Neural progenitor cell (in vitro differentiated cells): ENCODE measurements around the gene TMC8. TPM values are rescaled to one million over a fixed set of nuclear protein-coding genes. Genes with fewer than 3 reads are reported as not detected.

Source experiments
- DNase-seq: peaks from one replicate; pipeline ENCODE4 v3.0.0-alpha.2; 2016; ENCODE audit warnings: low spot score
- H2AFZ ChIP-seq: fragments of 200-600 bp; sonication (generic); replicated peaks from 2 replicates; pipeline ENCODE4 v1.6.1; 2016; ENCODE audit warnings: antibody characterized with exemption
- H3F3A ChIP-seq: fragments of 200-600 bp; sonication (generic); 2 replicates; pipeline ENCODE4 v1.6.1; 2016; ENCODE audit warnings: antibody characterized with exemption, low read depth
- H3K27ac ChIP-seq: fragments of 200-600 bp; sonication (generic); 2 replicates; pipeline ENCODE4 v1.5.1; 2016; ENCODE audit warnings: mild to moderate bottlenecking
- H3K27me3 ChIP-seq: fragments of 200-600 bp; sonication (generic); 2 replicates; pipeline ENCODE4 v1.6.1; 2016; ENCODE audit warnings: mild to moderate bottlenecking, moderate library complexity
- H3K36me3 ChIP-seq: fragments of 200-600 bp; sonication (generic); 2 replicates; pipeline ENCODE4 v1.5.1; 2016
- H3K4me1 ChIP-seq: fragments of 200-600 bp; sonication (generic); 2 replicates; pipeline ENCODE4 v1.6.1; 2016; ENCODE audit warnings: mixed run types
- H3K4me2 ChIP-seq: fragments of 200-600 bp; sonication (generic); 2 replicates; pipeline ENCODE4 v1.6.1; 2016
- H3K4me3 ChIP-seq: fragments of 200-600 bp; sonication (generic); 2 replicates; pipeline ENCODE4 v1.5.1; 2016
- H3K79me2 ChIP-seq: fragments of 200-600 bp; sonication (generic); 2 replicates; pipeline ENCODE4 v1.6.1; 2016; ENCODE audit warnings: low read depth
- H3K9ac ChIP-seq: fragments of 200-600 bp; sonication (generic); 2 replicates; pipeline ENCODE4 v1.6.1; 2016
- H3K9me3 ChIP-seq: fragments of 200-600 bp; sonication (generic); 2 replicates; pipeline ENCODE4 v1.5.1; 2016; ENCODE audit warnings: low read depth
- H4K20me1 ChIP-seq: fragments of 200-600 bp; sonication (generic); 2 replicates; pipeline ENCODE4 v1.6.1; 2016; ENCODE audit warnings: low read depth
- H3K27ac Mint-ChIP-seq: 3 replicates; pipeline ENCODE4 v1.8.0; 2021; ENCODE audit warnings: mixed read lengths
- H3K27me3 Mint-ChIP-seq: 2 replicates; pipeline ENCODE4 v1.8.0; 2022; ENCODE audit warnings: low read depth, mild to moderate bottlenecking, inconsistent platforms, moderate library complexity, mixed read lengths; ENCODE audit not compliant: insufficient read depth
- H3K36me3 Mint-ChIP-seq: 3 replicates; pipeline ENCODE4 v1.8.0; 2021; ENCODE audit warnings: mixed read lengths
- H3K4me1 Mint-ChIP-seq: 3 replicates; pipeline ENCODE4 v1.8.0; 2021; ENCODE audit warnings: mixed read lengths
- H3K4me3 Mint-ChIP-seq: 3 replicates; pipeline ENCODE4 v1.8.0; 2021; ENCODE audit warnings: mild to moderate bottlenecking, moderate library complexity, mixed read lengths
- H3K9me3 Mint-ChIP-seq: 3 replicates; pipeline ENCODE4 v1.8.0; 2020; ENCODE audit warnings: mixed read lengths
- EZH2 ChIP-seq: fragments of 200-600 bp; sonication (generic); IDR thresholded peaks from 2 replicates; pipeline ENCODE4 v1.6.1; 2017; ENCODE audit warnings: antibody characterized with exemption, mild to moderate bottlenecking, moderate library complexity
- EZH2phosphoT487 ChIP-seq: fragments of 200-600 bp; sonication (generic); IDR thresholded peaks from 2 replicates; pipeline ENCODE4 v1.6.1; 2017; ENCODE audit warnings: antibody characterized with exemption
- total RNA-seq: library from RNA; depleted of rRNA; stranded (reverse); fragments of >200 nt; gene quantifications from 2 replicates; pipeline ENCODE4 v1.2.3, GENCODE V29; 2015; ENCODE audit warnings: low replicate concordance
- TF ChIP-seq, protein P1 (sequence below): fragments of 200-600 bp; sonication (generic); IDR thresholded peaks from 2 replicates; pipeline ENCODE4 v1.5.1; 2017; ENCODE audit warnings: antibody characterized with exemption, mild to moderate bottlenecking

The TMC8 gene
- total RNA-seq, 1 donor from 2014 or later = not detected

DNA sequence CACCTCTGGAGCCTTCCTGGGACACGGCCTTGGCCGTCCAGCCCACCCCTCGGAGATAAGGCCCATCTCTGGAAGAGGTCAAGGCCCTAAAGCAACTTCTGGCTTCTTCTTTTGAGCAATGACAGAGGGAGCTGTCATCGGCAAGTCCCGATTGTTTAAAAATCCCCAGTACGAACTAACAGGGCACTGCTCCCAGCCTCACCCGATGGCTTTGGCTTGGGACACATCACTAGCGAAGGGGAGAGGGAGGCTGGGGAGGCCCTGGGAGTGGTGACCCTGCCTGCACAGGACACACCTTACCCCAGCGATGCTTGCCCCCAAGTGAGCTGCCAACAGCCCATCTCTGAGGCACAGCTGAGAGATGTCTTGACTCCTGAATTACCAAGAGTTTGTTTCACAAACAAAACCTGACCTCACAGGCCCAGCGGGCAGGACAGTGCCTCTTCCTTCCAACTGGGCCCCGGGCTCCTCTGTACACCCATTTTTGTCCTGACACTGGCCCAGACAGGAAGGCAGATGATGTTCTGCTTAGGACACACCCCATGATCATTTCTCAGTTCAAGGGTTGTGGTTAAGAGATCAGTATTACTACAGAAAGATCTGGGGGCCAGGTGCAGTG lies 42.6 kb downstream of the TMC8 start:
- no peak overlapping the region for H3K4me2 ChIP-seq
- H3F3A ChIP-seq = peaks cover 60% of the 10 kb centered on the region
- no peak overlapping the region for H3K27ac Mint-ChIP-seq
- H3K9me3 ChIP-seq = no peaks in the 10 kb centered on the region
- no peaks in the 10 kb centered on the region for H3K36me3 ChIP-seq
- H3K27me3 ChIP-seq = no peaks in the 10 kb centered on the region
- no peaks in the 10 kb centered on the region for H3K9me3 Mint-ChIP-seq
- H3K79me2 ChIP-seq = no peaks in the 10 kb centered on the region
- TF ChIP-seq, protein P1, sequence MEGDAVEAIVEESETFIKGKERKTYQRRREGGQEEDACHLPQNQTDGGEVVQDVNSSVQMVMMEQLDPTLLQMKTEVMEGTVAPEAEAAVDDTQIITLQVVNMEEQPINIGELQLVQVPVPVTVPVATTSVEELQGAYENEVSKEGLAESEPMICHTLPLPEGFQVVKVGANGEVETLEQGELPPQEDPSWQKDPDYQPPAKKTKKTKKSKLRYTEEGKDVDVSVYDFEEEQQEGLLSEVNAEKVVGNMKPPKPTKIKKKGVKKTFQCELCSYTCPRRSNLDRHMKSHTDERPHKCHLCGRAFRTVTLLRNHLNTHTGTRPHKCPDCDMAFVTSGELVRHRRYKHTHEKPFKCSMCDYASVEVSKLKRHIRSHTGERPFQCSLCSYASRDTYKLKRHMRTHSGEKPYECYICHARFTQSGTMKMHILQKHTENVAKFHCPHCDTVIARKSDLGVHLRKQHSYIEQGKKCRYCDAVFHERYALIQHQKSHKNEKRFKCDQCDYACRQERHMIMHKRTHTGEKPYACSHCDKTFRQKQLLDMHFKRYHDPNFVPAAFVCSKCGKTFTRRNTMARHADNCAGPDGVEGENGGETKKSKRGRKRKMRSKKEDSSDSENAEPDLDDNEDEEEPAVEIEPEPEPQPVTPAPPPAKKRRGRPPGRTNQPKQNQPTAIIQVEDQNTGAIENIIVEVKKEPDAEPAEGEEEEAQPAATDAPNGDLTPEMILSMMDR = no peak
- TF ChIP-seq EZH2 (no peak), EZH2phosphoT487 (no peak)
- H3K9ac ChIP-seq = no peak overlapping the region
- H3K36me3 Mint-ChIP-seq = peaks cover 10% of the 10 kb centered on the region
- peaks cover 9% of the 10 kb centered on the region for H3K4me1 ChIP-seq
- no peak overlapping the region for H3K27ac ChIP-seq
- peaks cover 38% of the 10 kb centered on the region for H4K20me1 ChIP-seq
- no peak for DNase-seq
- peak overlapping the region; percentile 24 for H3K4me3 Mint-ChIP-seq
- H3K4me3 ChIP-seq = no peak overlapping the region
- peaks cover 14% of the 10 kb centered on the region for H3K27me3 Mint-ChIP-seq
- H3K4me1 Mint-ChIP-seq = peaks cover 16% of the 10 kb centered on the region
- no peak overlapping the region for H2AFZ ChIP-seq

DNA sequence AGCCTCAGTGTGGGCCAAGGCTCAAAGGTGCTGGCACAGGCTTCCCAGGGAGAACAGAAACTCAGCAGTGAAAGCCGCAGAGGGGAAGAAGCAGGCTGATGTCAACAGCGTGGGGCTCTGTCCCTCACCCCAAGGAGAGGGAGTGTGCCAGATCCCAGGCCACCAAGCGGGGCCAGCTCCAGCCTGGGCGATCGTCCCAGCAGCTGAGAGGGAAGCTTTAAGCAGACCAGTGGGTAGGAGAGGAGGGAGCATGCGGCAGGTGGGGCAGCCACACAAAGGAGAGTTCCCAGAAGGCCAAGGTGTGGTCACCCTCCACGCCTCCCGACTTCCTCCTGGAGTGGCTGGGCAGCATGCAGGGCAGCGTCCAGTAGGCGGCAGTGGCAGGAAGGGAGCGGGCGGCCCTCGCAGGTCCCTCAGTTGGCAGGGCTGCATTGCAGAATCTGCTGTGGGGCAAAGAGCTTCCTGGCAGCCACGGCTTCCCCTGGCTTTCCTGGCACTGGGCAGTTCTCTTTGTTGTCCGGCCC lies 43.8 kb downstream of the TMC8 start:
- Mint-ChIP-seq H3K27me3 (peaks cover 14% of the 10 kb centered on the region), H3K4me1 (peaks cover 16% of the 10 kb centered on the region), H3K4me3 (no peak overlapping the region), H3K27ac (no peak overlapping the region), H3K9me3 (no peaks in the 10 kb centered on the region), H3K36me3 (peaks cover 22% of the 10 kb centered on the region)
- H3K27ac ChIP-seq = no peak overlapping the region
- no peaks in the 10 kb centered on the region for H3K27me3 ChIP-seq
- DNase-seq = no peak
- no peak overlapping the region for H2AFZ ChIP-seq
- no peaks in the 10 kb centered on the region for H3K36me3 ChIP-seq
- peaks cover 57% of the 10 kb centered on the region for H3F3A ChIP-seq
- peaks cover 32% of the 10 kb centered on the region for H4K20me1 ChIP-seq
- H3K9me3 ChIP-seq = no peaks in the 10 kb centered on the region
- H3K4me1 ChIP-seq = peaks cover 3% of the 10 kb centered on the region
- H3K4me2 ChIP-seq = no peak overlapping the region
- TF ChIP-seq, protein P1 = no peak
- TF ChIP-seq EZH2phosphoT487 (no peak), EZH2 (no peak)
- H3K9ac ChIP-seq = no peak overlapping the region
- H3K79me2 ChIP-seq = no peaks in the 10 kb centered on the region
- H3K4me3 ChIP-seq = no peak overlapping the region

DNA sequence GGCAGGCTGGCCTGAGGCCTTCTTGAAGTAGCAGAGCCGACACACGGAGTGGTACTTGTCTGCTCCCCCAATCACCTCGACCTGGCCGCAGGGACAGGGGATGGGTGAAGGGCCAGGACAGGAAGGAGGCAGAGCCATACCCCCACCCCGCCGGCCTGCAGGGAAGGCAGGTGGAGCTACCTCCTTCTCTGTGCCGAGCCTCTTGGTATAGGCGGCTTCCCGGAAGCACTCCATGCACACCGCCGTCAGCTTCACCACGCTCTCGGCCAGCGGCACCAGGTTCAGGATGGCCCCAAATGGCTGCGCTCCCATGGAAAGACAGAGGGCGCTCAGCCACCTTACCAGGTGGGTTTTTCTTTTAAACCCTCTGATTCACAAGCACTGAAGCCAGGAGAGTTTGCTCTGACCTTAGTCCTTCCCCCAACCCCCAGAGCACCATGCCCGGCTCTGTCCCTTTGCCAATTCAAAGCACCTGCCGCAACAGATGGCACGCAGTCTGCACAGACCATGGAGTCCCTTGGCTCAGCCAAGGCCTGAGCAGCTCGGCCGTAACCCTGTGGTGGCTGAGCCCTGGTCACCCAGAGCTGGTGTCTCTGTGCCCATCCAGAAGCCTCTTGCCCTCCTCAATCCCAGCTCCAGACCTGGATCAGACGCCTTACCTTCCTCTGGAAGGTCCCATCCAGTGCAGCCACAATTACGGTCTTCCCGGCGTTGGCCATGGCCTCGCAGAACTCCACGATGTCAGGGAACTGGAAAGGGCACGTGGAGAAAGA lies 44.5 kb downstream of the TMC8 start:
- no peaks in the 10 kb centered on the region for H3K4me1 ChIP-seq
- peaks cover 25% of the 10 kb centered on the region for H4K20me1 ChIP-seq
- peaks cover 14% of the 10 kb centered on the region for H3K27me3 Mint-ChIP-seq
- H3F3A ChIP-seq = peaks cover 51% of the 10 kb centered on the region
- peaks cover 16% of the 10 kb centered on the region for H3K4me1 Mint-ChIP-seq
- no peak overlapping the region for H3K4me2 ChIP-seq
- no peak overlapping the region for H3K4me3 ChIP-seq
- TF ChIP-seq, protein P1 = peak; percentile 35
- no peak for TF ChIP-seq EZH2phosphoT487
- no peak overlapping the region for H3K9ac ChIP-seq
- no peak overlapping the region for H3K27ac ChIP-seq
- H3K27me3 ChIP-seq = no peaks in the 10 kb centered on the region
- H3K36me3 Mint-ChIP-seq = peaks cover 24% of the 10 kb centered on the region
- no peak overlapping the region for H3K27ac Mint-ChIP-seq
- no peaks in the 10 kb centered on the region for H3K9me3 Mint-ChIP-seq
- DNase-seq = peak; percentile 33
- H3K4me3 Mint-ChIP-seq = no peak overlapping the region
- H3K9me3 ChIP-seq = no peaks in the 10 kb centered on the region
- no peaks in the 10 kb centered on the region for H3K79me2 ChIP-seq
- no peaks in the 10 kb centered on the region for H3K36me3 ChIP-seq
- no peak overlapping the region for H2AFZ ChIP-seq
